T-cell (primary cell): Measurements from ENCODE around the gene DYRK3. TPM values are rescaled to one million over a fixed set of nuclear protein-coding genes. Genes with fewer than 3 reads are reported as not detected.

Source experiments
- ATAC-seq, 4 experiments: fragments of 200-7000 bp in 3 of 4; fragments of 150-1000 bp in 1 of 4; cut with Tn5 transposase; replicated peaks in 1 of 4; 1 replicate in 3 of 4; 2 replicates in 1 of 4; pipeline ENCODE4 v1.10.0; 2021; ENCODE audit warnings: moderate library complexity in 3 of 4, mild to moderate bottlenecking in 2 of 4, moderate number of reproducible peaks in 1 of 4
- CTCF ChIA-PET, 2 donors: fragments of 300-600 bp; sonication (Branson Sonifier 250); formaldehyde crosslinking; loops; one replicate each; lab custom pipeline; 2022; ENCODE audit warnings: antibody characterized with exemption in 2 of 2; lab: Charles Lee
- POLR2A ChIA-PET, 2 donors: fragments of 300-600 bp; sonication (Branson Sonifier 250); formaldehyde crosslinking; loops; one replicate each; lab custom pipeline; 2022; ENCODE audit warnings: antibody characterized with exemption in 2 of 2; lab: Charles Lee
- DNase-seq, 35 experiments: peaks; one replicate each; pipeline versions ENCODE4 v3.0.0 to v3.0.0-alpha.2; 2013 to 2023
- H3K27ac ChIP-seq: one replicate; pipeline ENCODE4 v1.5.1; 2013; ENCODE audit warnings: low read length
- H3K27me3 ChIP-seq, 2 experiments: replicated peaks in 1 of 2; 1 replicate in 1 of 2; 2 replicates in 1 of 2; pipeline versions ENCODE4 v1.6.1 to v1.7.0; 2013; ENCODE audit warnings: low read length in 1 of 2, mixed read lengths in 1 of 2; ENCODE audit not compliant: control insufficient read depth in 2 of 2, insufficient read depth in 2 of 2; ENCODE audit errors: extremely low read depth in 1 of 2
- H3K36me3 ChIP-seq, 2 donors: 1 replicate in 1 of 2; 2 replicates in 1 of 2; pipeline versions ENCODE4 v1.6.1 to v1.7.0; 2013; ENCODE audit warnings: low read length in 1 of 2; ENCODE audit not compliant: control insufficient read depth in 2 of 2, insufficient read depth in 1 of 2; ENCODE audit errors: extremely low read depth in 1 of 2
- H3K4me1 ChIP-seq, 2 experiments: 1 replicate in 1 of 2; 2 replicates in 1 of 2; pipeline versions ENCODE4 v1.6.1 to v1.7.0; 2013; ENCODE audit warnings: low read length in 2 of 2, mixed read lengths in 1 of 2; ENCODE audit not compliant: insufficient read depth in 2 of 2, control insufficient read depth in 1 of 2; ENCODE audit errors: extremely low read depth in 1 of 2
- H3K4me3 ChIP-seq, 2 donors: 1 replicate in 1 of 2; 2 replicates in 1 of 2; pipeline versions ENCODE4 v1.5.1 to v1.7.0; 2013; ENCODE audit warnings: mild to moderate bottlenecking in 2 of 2, low read length in 1 of 2, moderate library complexity in 1 of 2; ENCODE audit not compliant: control insufficient read depth in 1 of 2; ENCODE audit errors: extremely low read depth in 1 of 2
- H3K9me3 ChIP-seq: 2 replicates; pipeline ENCODE4 v1.7.0; 2013
- H3K27ac Mint-ChIP-seq, 2 donors: one replicate each; pipeline ENCODE4 v1.8.0; 2020 to 2021; ENCODE audit warnings: mild to moderate bottlenecking in 2 of 2, mixed read lengths in 2 of 2
- H3K27me3 Mint-ChIP-seq, 2 donors: one replicate each; pipeline ENCODE4 v1.8.0; 2021 to 2022; ENCODE audit warnings: mixed read lengths in 2 of 2
- H3K36me3 Mint-ChIP-seq: one replicate; pipeline ENCODE4 v1.8.0; 2021; ENCODE audit warnings: mixed read lengths
- H3K4me1 Mint-ChIP-seq, 3 donors: one replicate each; pipeline ENCODE4 v1.8.0; 2020 to 2022; ENCODE audit warnings: mixed read lengths in 3 of 3, mild to moderate bottlenecking in 1 of 3
- H3K4me3 Mint-ChIP-seq, 3 donors: one replicate each; pipeline ENCODE4 v1.8.0; 2020 to 2022; ENCODE audit warnings: mild to moderate bottlenecking in 3 of 3, mixed read lengths in 3 of 3, moderate library complexity in 3 of 3
- H3K9me3 Mint-ChIP-seq, 3 donors: one replicate each; pipeline ENCODE4 v1.8.0; 2020 to 2022; ENCODE audit warnings: mixed read lengths in 3 of 3
- WGBS: methylation state at CpG from one replicate; pipeline ENCODE4 v1.1.5; 2013; ENCODE audit warnings: missing lambda C conversion rate; ENCODE audit not compliant: insufficient coverage; 5-methylcytosine and 5-hydroxymethylcytosine counted together
- total RNA-seq, 35 experiments: library from RNA in 6 of 35; stranded (reverse) in 6 of 35; fragments of 120-200 nt in 1 of 35; gene quantifications; one replicate each; pipeline versions ENCODE4 v1.2.1 to v1.2.4 and lab custom pipeline; 2013 to 2026

The DYRK3 gene
- total RNA-seq, 5 donors from 2014 or later (not counting 1 experiment from before 2014, with no cell fraction given): 0.73 to 2.0 (median 1.6) TPM

- Mint-ChIP-seq H3K27ac (peak overlapping the region; percentile 83 to 94), H3K4me3 (peak overlapping the region in 1 of 3 donors; percentile 41), H3K36me3 (peaks cover 64% of the 10 kb centered on the region), H3K4me1 (peaks cover 39 to 70% (median 70%) of the 10 kb centered on the region in 3 donors), H3K27me3 (no peaks in the 10 kb centered on the region), H3K9me3 (no peaks in the 10 kb centered on the region)
- H3K4me1 ChIP-seq: peaks cover 0 to 32% of the 10 kb centered on the region in 2 experiments
- H3K36me3 ChIP-seq: peaks cover 23 to 86% of the 10 kb centered on the region in 2 donors
- WGBS: 20% methylated on average over 3 of the region's 8 CpGs
- H3K27me3 ChIP-seq: no peaks in the 10 kb centered on the region
- peak; percentile 79 to 95 (median 90) for ATAC-seq
- ChIA-PET POLR2A (no interaction called here), CTCF (interaction anchor here in 1 of 2 donors (1.9 kb wide), 1 partner anchor 38 kb away, joined by 5 read pairs; no protein-coding TSS in a partner anchor)
- H3K9me3 ChIP-seq: no peaks in the 10 kb centered on the region
- peak overlapping the region; percentile 65 for H3K27ac ChIP-seq
- no peak overlapping the region for H3K4me3 ChIP-seq
- DNase-seq: peak in 11 of 35 experiments; percentile 19 to 66 (median 34)
Observed at GRCh38 chr1:206590025-206590758, 45.1 kb upstream of the DYRK3 start.

GRCh38 chr1:206591226-206591625 lies 44.1 kb upstream of the DYRK3 start:
- 100% methylated on average over 1 of the region's 5 CpGs for WGBS
- no peak overlapping the region for H3K4me3 Mint-ChIP-seq
- Histone ChIP-seq H3K4me1 (peaks cover 0 to 22% of the 10 kb centered on the region in 2 experiments), H3K9me3 (no peaks in the 10 kb centered on the region), H3K4me3 (no peak overlapping the region), H3K27ac (peak overlapping the region; percentile 65), H3K36me3 (peaks cover 24 to 86% of the 10 kb centered on the region in 2 donors), H3K27me3 (no peaks in the 10 kb centered on the region)
- no peak for DNase-seq
- H3K9me3 Mint-ChIP-seq: no peaks in the 10 kb centered on the region
- peak overlapping the region; percentile 83 to 94 for H3K27ac Mint-ChIP-seq
- ChIA-PET POLR2A (interaction anchor here in 1 of 2 donors (0.9 kb wide), 1 partner anchor 45 kb away, joined by 6 read pairs; no protein-coding TSS in a partner anchor), CTCF (interaction anchor here (0.6 to 1.6 kb wide), 11 partner anchors 8 to 493 kb away, joined by 3 to 8 read pairs (median 3); no protein-coding TSS in a partner anchor)
- H3K4me1 Mint-ChIP-seq: peaks cover 39 to 66% (median 64%) of the 10 kb centered on the region in 3 donors
- no peaks in the 10 kb centered on the region for H3K27me3 Mint-ChIP-seq
- ATAC-seq: no peak
- H3K36me3 Mint-ChIP-seq: peaks cover 67% of the 10 kb centered on the region

GRCh38 chr1:206591696-206592095 lies 43.6 kb upstream of the DYRK3 start:
- Mint-ChIP-seq H3K36me3 (peaks cover 63% of the 10 kb centered on the region), H3K27ac (peak overlapping the region; percentile 68 to 80), H3K4me1 (peaks cover 34 to 62% (median 60%) of the 10 kb centered on the region in 3 donors), H3K9me3 (no peaks in the 10 kb centered on the region), H3K4me3 (no peak overlapping the region), H3K27me3 (no peaks in the 10 kb centered on the region)
- CTCF ChIA-PET: interaction anchor here (0.9 to 1.6 kb wide), 10 partner anchors 9 to 390 kb away, joined by 3 to 8 read pairs (median 4); no protein-coding TSS in a partner anchor
- no peak overlapping the region for H3K4me3 ChIP-seq
- POLR2A ChIA-PET: interaction anchor here in 1 of 2 donors (0.9 kb wide), 1 partner anchor 45 kb away, joined by 6 read pairs; no protein-coding TSS in a partner anchor
- H3K27me3 ChIP-seq: no peaks in the 10 kb centered on the region
- ATAC-seq (no peak), DNase-seq (no peak)
- H3K27ac ChIP-seq: no peak overlapping the region
- H3K36me3 ChIP-seq: peaks cover 24 to 86% of the 10 kb centered on the region in 2 donors
- H3K9me3 ChIP-seq: no peaks in the 10 kb centered on the region
- WGBS: 100% methylated on average over 2 of the region's 9 CpGs
- H3K4me1 ChIP-seq: peaks cover 0 to 21% of the 10 kb centered on the region in 2 experiments

GRCh38 chr1:206593351-206593925 lies 41.9 kb upstream of the DYRK3 start:
- WGBS: 88% methylated on average over 6 of the region's 7 CpGs
- no peak overlapping the region for H3K27ac ChIP-seq

GRCh38 chr1:206595581-206596318 lies 39.6 kb upstream of the DYRK3 start:
- Histone ChIP-seq H3K27ac (no peak overlapping the region), H3K4me3 (no peak overlapping the region), H3K9me3 (no peaks in the 10 kb centered on the region), H3K27me3 (no peaks in the 10 kb centered on the region), H3K36me3 (peaks cover 22 to 91% of the 10 kb centered on the region in 2 donors), H3K4me1 (peaks cover 0 to 9% of the 10 kb centered on the region in 2 experiments)
- ChIA-PET CTCF (interaction anchor here in 1 of 2 donors (1.4 to 2.0 kb wide), 2 partner anchors 16 kb away, joined by 3 to 5 read pairs; partner anchors contain the start of gene EIF2D), POLR2A (no interaction called here)
- H3K27me3 Mint-ChIP-seq: no peaks in the 10 kb centered on the region
- no peaks in the 10 kb centered on the region for H3K9me3 Mint-ChIP-seq
- H3K4me3 Mint-ChIP-seq: no peak overlapping the region
- WGBS: 100% methylated on average over 2 of the region's 7 CpGs
- peaks cover 18 to 24% (median 20%) of the 10 kb centered on the region in 3 donors for H3K4me1 Mint-ChIP-seq
- DNase-seq: no peak
- ATAC-seq: no peak
- H3K27ac Mint-ChIP-seq: peak overlapping the region in 1 of 2 donors; percentile 52
- H3K36me3 Mint-ChIP-seq: peaks cover 57% of the 10 kb centered on the region

More at GRCh38 chr1:206593351-206593925, 41.9 kb upstream of the DYRK3 start:
- H3K9me3 Mint-ChIP-seq: no peaks in the 10 kb centered on the region
- H3K36me3 Mint-ChIP-seq: peaks cover 53% of the 10 kb centered on the region
- H3K27me3 ChIP-seq: no peaks in the 10 kb centered on the region
- DNase-seq: no peak
- peak overlapping the region; percentile 71 to 88 for H3K27ac Mint-ChIP-seq
- no peak for ATAC-seq
- ChIA-PET POLR2A (no interaction called here), CTCF (interaction anchor here (0.5 to 1.6 kb wide), 4 partner anchors 48 to 984 kb away, joined by 3 to 6 read pairs (median 3); no protein-coding TSS in a partner anchor)
- H3K4me1 ChIP-seq: peaks cover 0 to 21% of the 10 kb centered on the region in 2 experiments
- no peak overlapping the region for H3K4me3 ChIP-seq
- no peaks in the 10 kb centered on the region for H3K9me3 ChIP-seq
- H3K36me3 ChIP-seq: peaks cover 15 to 82% of the 10 kb centered on the region in 2 donors
- peaks cover 34 to 47% (median 43%) of the 10 kb centered on the region in 3 donors for H3K4me1 Mint-ChIP-seq
- H3K4me3 Mint-ChIP-seq: no peak overlapping the region
- H3K27me3 Mint-ChIP-seq: no peaks in the 10 kb centered on the region
